ENCODE measurements around the gene TKFC.

TKFC gene

GRCh38 chr11:61353131-61354067 lies 20.4 kb downstream of the TKFC start:
- TF ChIP-seq, protein P1, sequence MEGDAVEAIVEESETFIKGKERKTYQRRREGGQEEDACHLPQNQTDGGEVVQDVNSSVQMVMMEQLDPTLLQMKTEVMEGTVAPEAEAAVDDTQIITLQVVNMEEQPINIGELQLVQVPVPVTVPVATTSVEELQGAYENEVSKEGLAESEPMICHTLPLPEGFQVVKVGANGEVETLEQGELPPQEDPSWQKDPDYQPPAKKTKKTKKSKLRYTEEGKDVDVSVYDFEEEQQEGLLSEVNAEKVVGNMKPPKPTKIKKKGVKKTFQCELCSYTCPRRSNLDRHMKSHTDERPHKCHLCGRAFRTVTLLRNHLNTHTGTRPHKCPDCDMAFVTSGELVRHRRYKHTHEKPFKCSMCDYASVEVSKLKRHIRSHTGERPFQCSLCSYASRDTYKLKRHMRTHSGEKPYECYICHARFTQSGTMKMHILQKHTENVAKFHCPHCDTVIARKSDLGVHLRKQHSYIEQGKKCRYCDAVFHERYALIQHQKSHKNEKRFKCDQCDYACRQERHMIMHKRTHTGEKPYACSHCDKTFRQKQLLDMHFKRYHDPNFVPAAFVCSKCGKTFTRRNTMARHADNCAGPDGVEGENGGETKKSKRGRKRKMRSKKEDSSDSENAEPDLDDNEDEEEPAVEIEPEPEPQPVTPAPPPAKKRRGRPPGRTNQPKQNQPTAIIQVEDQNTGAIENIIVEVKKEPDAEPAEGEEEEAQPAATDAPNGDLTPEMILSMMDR (IDR thresholded peaks at IDR 0.05; ENCODE audit: low read depth, low read length), result no peak
- H3K4me3 ChIP-seq (ENCODE audit: low read depth, low read length), result no peak overlapping the region

DNA sequence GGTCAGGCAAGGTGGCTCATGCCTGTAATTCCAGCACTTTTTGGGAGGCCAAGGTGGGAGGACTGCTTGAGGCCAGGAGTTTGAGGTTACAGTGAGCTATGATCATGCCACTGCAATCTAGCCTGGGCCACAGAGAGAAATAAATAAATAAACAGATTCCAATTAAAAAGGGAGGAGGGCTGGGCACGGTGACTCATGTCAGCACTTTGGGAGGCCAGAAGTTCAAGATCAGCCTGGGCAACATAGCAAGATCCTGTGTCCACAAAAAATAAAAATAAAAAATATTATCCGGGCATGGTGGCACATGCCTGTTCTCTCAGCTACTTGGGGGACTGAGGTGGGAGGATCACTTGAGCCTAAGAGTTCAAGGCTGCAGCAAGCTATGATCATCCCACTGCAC lies 21.2 kb downstream of the TKFC start:
- H3K4me3 ChIP-seq (ENCODE audit: low read depth, low read length), result no peak overlapping the region
- TF ChIP-seq, protein P1 (IDR thresholded peaks at IDR 0.05; ENCODE audit: low read depth, low read length), result no peak

DNA sequence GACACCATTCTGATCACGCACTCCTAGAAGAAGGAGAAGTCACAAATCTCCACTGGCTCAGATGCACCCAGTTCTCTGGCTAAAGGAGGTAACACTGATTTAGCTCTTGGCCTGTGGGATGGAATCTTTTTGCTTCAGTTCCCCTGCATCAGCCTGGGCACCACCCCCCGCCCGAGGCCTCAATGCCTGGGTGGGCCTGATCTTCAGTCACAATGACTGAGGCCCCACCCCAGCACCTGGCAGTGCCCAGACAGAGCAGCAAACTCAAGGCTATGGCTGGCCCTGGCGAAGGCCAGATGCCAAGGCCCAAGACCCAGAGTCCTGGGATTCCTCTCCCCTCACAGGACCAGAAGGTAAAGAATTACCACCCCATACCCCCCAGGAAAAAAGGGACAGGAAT lies 23.7 kb downstream of the TKFC start:
- no peak overlapping the region for H3K4me3 ChIP-seq (ENCODE audit: low read depth, low read length)
- TF ChIP-seq, protein P1 (IDR thresholded peaks at IDR 0.05; ENCODE audit: low read depth, low read length), result no peak

DNA sequence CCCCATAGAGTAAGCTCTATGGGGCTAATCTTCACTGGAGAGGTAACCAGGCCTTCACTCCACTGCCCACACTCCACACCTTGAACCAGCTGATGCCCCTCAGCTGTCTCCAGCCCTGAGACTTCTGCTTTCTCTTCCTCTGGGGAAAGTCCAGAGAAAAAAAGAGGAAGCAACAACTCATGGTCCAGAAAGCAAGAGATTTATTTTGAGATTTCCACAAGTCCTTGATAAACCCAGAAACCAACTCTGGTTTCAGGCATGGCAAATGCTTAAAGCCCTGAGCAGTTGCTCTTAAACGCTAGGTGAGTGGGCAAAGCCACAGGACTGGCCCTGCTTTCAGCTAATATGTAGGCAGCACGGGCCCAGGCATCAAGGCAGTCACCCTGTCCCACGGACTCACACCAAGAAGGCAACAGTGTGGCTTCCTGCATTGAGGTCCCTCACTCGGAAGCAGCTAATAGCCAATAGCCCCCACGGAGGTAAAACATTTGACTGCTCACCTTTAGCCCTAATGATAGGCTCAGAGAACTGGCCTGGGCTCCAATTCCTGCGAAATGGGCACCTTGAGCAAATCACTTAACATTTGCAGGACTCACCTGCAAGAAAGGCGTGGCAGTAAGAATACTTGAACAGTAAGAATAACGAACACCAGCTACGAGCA lies 24.3 kb downstream of the TKFC start:
- no peak overlapping the region for H3K4me3 ChIP-seq (ENCODE audit: low read depth, low read length)
- TF ChIP-seq, protein P1 (IDR thresholded peaks at IDR 0.05; ENCODE audit: low read depth, low read length), result no peak

DNA sequence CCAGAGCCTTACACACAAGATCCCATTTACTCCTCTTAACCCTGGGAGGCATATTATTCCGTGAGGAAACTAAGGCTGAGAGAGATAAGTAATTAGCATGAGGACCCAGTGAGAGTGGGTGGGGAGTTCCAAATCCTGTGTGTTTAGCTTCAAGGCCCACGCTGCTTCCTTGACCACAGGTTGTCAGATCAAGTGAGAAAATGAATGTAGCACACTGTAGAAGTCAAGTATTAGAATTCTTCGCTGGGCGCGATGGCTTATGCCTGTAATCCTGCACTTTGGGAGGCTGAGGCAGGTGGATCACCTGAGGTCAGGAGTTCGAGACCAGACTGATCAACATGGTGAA lies 24.8 kb downstream of the TKFC start:
- H3K4me3 ChIP-seq (ENCODE audit: low read depth, low read length), result no peak overlapping the region
- TF ChIP-seq, protein P1 (IDR thresholded peaks at IDR 0.05; ENCODE audit: low read depth, low read length), result no peak

DNA sequence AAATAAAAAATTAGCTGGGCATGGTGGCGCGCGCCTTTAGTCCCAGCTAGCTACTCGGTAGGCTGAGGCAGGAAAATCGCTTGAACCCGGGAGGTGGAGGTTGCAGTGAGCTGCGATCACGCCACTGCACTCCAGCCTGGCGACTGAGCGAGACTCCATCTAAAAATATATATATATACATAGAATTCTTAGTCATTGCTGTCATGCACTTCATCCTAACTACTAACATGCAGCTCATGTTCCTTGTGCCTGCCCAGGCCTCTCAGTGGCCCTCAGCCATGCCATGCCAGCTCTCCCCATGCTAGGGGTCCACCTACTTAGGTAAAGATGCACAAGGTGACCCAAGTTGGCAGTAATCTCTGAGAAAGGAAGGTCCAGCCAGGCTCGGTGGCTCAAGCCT lies 25.5 kb downstream of the TKFC start:
- TF ChIP-seq, protein P1 (IDR thresholded peaks at IDR 0.05; ENCODE audit: low read depth, low read length), result no peak
- no peak overlapping the region for H3K4me3 ChIP-seq (ENCODE audit: low read depth, low read length)

DNA sequence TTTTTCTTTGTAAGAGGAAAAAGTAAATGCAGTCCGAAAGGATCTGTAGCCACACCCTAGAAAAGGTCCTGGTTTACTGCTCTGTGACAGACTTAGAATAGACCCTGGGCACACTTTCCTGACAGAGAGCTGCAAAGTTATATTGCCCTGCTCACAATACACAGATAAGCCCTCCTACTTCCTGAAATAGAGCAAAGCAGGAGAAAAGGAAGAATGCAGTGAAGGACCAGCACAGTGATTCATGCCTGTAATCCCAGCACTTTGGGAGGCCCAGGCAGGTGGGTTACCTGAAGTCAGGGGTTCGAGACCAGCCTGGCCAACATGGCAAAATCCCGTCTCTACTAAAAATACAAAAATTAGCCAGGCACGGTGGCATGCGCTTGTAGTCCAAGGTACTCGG lies 26.5 kb downstream of the TKFC start:
- H3K4me3 ChIP-seq (ENCODE audit: low read depth, low read length), result no peak overlapping the region
- TF ChIP-seq, protein P1 (IDR thresholded peaks at IDR 0.05; ENCODE audit: low read depth, low read length), result no peak
